Measurements from ENCODE around the gene SIRPB2.

DNA sequence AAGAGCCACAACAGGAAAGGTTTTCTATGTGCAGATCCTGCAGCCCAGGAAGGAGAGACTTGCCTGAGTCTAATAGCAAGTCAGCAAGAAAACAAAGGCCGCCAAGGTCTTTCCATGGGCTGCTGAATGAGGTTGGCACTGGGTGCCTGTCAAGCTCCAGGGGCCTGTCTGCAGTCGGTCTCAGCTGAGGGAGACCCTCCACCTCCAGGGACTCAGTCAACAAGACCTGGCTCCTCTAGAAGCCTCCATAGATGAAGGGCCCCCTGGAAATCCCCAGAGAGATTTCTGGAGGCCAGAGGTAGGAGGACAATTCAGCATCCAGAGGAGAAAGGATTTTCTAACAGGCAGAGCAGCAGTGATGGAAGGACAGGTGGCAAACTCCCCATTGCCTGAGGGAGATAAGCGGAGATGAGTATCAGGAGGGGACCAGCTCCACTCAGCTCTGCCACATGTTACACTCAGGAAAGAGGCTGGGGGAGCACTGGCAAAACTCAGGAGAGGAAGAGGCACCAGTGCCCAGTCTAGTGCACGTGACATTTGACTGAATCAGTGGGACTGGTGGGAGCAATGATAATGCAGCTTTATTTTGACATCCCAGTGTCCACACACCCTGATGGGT, 64.9 kb downstream of the SIRPB2 start:
- TF ChIP-seq, protein P1, sequence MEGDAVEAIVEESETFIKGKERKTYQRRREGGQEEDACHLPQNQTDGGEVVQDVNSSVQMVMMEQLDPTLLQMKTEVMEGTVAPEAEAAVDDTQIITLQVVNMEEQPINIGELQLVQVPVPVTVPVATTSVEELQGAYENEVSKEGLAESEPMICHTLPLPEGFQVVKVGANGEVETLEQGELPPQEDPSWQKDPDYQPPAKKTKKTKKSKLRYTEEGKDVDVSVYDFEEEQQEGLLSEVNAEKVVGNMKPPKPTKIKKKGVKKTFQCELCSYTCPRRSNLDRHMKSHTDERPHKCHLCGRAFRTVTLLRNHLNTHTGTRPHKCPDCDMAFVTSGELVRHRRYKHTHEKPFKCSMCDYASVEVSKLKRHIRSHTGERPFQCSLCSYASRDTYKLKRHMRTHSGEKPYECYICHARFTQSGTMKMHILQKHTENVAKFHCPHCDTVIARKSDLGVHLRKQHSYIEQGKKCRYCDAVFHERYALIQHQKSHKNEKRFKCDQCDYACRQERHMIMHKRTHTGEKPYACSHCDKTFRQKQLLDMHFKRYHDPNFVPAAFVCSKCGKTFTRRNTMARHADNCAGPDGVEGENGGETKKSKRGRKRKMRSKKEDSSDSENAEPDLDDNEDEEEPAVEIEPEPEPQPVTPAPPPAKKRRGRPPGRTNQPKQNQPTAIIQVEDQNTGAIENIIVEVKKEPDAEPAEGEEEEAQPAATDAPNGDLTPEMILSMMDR (conservative IDR thresholded peaks at IDR 0.05): no peak
- TF ChIP-seq EZH2 (IDR thresholded peaks at IDR 0.05; ENCODE audit: low read depth): no peak
